NCI-H2029 treated with DMSO at 0.1 percent for 48 hours (cell line): ENCODE results near the gene AP1M1.
A peak's percentile ranks its signal among the peaks of the same experiment; 100 is the strongest.
"Not testable (repeated sequence)": the region's sequence is repeated elsewhere in the genome, so short reads cannot be mapped to it uniquely, and the experiment has no call there.

Experiments
- DNase-seq: peaks from one replicate; lab custom pipeline; 2025; lab: John Stamatoyannopoulos, UW

AP1M1 gene

DNA sequence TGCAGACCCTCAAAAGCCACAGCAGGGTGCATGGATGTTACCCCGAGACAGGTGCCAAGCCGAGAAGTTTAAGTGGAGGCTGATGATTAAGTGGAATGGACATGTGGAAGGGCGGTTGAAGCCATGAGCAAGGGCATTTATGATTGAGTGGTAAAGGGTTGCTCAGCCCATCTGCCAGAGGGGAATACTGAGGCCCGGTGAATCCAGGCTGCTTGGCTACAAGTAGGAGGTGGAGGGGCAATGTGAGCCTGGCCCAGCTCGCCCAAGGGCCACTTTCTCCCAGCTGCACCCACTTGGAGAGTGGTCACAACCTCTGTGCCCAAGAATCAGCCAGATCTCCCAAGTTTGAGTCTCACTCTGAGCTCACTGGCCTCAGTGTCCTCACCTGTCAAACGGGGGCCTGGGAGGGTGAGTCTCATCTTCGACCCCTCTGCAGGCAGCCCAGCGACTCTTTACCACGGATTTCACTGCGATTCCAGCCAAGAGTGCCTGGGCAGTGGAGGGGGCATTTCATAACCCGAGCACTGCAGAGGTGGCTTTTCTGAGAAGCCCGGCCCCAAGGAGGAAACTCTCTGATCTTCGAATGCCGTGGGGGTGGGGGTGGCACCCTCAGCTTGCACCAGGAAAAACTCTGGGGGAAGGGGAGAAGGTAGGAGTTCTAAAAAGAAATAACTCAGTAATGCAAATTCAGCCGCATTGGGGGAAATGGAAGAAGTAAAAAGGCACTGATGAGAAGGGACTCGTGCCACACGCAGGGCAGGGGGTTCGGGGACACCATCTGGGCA, 64.1 kb downstream of the AP1M1 start:
- DNase-seq = no peak

DNA sequence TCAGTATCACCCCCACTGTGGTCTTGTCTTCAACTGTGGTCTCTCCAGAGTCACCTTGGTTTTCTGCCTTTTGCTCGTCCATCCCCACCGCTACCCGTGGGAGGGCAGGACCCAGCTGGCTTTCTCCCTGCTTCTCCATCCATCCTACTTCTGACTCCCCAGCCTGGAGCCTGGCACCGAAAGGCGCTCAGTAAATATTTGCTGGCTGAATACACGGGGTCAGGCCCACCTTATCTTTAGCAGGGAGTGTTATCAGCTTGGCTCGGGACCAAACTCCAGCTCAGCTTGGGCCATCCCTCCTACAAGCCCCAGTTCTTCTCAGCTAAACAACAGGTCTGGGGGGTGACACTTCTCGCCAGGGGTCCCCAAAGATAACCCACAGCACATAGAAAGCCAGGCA, 64.9 kb downstream of the AP1M1 start:
- peak; percentile 19 for DNase-seq

GRCh38 chr19:16263141-16263761, 65.5 kb downstream of the AP1M1 start:
- no peak for DNase-seq

GRCh38 chr19:16265205-16265604, 67.5 kb downstream of the AP1M1 start:
- DNase-seq = no peak

- DNase-seq = no peak
Observed at GRCh38 chr19:16265890-16266585, 68.3 kb downstream of the AP1M1 start.

DNA sequence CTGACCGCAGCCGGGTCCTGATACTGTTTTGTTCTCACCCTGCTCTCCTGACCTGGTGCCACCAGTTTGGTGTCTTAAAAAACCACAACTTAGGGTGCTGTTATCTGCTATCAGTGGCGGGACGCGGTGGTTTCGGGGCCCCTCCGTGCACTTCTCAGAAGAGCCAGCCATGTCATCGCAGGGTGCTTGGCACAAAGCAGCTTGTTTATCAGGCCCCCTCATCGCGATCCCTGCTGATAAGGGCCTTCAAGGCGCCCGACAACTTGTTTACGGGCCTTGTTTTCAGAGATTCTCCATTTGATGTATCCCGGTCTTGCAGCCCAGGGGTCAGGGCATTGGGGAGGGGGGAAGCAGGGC, 68.9 kb downstream of the AP1M1 start:
- DNase-seq = no peak

- DNase-seq = no peak
Observed at GRCh38 chr19:16268676-16269319, 71.1 kb downstream of the AP1M1 start.

DNA sequence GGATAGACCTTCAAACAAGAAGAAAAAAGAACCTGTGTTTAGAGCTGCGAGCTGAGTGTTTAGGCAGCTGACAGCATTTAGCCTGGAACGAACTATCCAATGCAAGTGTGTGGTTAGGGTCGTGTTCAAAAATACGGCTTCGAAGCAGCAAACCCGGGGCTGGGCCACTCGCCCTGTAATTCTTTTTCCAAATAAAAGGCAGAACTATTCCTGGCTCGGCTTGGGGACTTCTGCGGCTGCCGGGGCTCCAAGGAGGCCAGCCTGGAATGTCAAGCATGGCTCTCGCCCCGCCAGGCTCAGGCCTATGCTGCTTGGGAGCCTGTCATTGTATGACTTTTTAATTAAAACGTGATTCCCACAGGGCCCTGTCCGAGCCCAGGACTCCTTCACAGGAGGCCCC, 75.2 kb downstream of the AP1M1 start:
- DNase-seq = no peak

DNA sequence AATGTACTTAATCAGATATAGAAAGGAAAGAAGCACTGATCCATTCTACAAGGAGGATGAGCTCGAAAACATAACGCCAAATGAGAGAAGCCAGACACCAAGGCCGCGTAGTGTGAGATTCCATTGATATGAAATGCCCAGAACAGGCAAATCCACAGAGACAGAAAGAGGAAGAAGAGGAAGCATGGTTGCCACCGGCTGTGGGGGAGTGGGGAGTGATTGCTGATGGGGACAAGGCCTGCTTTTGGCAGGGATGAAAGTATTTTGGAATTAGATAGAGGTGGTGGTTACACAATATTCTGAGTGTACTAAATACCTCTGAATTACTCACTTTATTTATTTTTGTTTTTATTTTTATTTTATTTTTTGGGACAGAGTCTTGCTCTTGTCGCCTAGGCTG, 76.7 kb downstream of the AP1M1 start:
- no peak for DNase-seq

DNA sequence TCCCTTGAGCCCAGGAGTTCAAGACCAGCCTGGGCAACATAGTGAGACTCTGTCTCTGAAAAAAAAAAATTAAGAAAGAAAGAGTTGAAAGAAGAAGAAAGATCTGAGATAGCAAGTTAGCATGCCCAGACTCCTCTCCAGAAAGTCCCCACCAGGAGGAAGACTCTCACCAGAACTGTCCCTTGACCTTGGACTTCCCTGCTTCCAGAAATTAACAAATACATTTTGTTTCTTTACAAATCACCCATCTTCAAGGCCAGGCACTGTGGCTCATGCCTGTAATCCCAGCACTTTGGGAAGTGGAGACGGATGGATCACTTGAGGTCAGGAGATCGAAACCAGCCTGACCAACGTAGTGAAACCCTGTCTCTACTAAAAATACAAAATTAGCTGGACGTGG, 82.6 kb downstream of the AP1M1 start:
- DNase-seq = no peak

DNA sequence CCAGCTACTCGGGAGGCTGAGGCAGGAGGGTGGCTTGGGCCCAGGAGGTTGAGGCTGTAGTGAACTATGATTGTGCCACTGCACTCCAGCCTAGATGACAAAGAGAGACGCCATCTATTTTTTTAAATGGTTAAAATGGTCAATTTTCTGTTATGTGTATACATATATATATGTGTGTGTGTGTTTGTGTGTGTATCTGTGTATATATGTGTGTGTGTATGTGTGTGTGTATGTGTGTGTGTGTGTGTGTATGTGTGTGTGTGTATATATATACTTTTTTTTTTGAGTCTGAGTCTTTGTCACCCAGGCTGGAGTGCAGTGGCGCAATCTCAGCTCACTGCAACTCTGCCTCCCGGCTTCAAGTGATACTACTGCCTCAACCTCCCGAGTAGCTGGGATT, 84.0 kb downstream of the AP1M1 start:
- DNase-seq = no peak

DNA sequence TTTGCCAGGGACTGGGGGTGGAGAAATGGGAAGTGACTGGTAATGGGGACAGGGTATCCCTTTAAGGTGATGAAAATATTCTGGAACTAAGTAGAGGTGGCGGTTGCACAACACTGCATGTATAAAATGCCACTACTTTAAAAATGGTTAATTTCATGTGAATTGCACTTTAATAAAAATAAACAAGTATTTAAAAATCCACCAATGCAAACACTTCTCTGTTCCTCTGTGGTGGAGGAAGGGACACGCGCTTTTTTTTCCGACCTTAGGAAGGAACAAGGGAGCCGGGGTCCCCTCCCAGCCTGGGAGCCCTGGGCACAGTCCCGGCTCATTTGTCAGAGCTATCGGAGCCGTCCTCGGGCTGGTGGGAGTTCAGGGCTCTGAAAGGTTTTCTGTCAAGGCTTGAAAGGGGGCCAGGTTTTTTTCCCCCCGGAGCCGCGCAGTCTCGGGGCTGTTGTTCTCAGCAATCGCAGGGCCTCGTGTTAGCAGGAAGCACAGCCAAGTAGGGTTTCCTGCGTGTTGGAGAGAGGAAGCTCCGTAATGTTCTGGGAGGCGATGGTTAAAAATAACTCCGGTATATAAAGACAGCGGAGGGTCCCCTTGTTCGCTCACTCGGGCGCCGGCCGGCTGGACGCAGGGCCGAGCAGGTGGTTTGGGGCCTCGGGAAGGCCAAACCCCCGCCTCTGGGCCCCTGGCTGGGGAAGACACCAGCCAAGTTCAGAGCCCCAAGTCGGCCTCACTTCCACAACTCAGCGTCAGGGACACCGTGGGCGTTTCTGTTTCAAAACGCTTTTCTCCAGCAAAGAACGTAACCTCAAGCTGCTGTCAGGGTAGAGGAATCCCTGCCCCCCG, 85.7 kb downstream of the AP1M1 start:
- DNase-seq = no peak

DNA sequence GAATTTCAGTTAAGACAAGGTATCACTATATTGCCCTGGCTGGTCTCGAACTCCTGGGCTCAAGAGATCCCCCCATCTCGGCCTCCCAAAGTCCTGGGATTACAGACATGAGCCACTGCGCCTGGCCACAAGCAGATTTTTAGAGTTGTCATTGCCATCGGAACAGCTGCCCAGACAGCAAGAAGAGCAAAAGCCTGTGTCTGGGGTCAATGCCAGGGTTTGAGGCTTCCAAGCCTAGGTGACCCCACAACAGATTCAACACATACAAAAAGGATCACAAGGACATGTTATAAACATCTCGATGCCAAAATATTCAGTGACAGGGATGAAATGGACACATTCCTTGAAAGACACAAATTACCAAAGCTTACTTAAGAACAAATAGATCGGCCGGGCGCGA, 86.8 kb downstream of the AP1M1 start:
- DNase-seq = no peak

- DNase-seq = not testable (repeated sequence)
Observed at GRCh38 chr19:16285079-16285478, 87.4 kb downstream of the AP1M1 start.

DNA sequence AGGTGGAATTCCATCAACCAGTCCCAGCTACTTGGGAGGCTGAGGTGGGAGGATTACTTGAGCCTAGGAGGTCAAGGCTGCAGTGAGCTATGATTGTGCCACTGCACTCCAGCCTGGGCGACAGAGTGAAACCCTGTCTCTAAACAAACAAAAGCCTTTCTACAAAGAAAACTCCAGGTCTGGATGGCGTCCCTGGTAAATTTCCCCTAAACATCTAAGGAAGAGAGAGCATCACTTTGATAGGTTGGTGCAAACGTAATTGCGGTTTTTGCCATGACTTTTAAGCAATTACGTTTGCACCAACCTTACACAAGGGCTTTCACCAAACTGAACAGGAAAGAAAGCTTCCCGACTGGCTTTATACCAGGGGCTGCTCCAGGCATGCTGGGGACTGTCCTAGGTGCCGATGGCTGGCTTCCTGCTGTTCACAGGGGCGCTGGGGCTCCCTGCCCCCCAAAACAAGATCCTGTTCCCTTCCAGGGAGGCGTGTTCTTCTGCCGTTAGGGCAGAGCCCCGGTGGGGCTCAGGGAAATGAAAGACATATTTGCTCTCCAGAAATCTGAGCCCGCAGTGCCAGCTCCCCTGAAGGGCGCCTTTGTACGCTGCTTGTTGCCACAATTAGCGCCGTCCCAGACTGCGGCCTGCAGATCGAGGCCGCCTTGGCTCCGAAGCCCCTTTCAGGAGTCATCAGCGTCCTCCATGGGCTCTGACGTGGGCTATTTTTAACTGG, 88.2 kb downstream of the AP1M1 start:
- DNase-seq = no peak

- DNase-seq = no peak
Observed at GRCh38 chr19:16288544-16288943, 90.8 kb downstream of the AP1M1 start.

DNA sequence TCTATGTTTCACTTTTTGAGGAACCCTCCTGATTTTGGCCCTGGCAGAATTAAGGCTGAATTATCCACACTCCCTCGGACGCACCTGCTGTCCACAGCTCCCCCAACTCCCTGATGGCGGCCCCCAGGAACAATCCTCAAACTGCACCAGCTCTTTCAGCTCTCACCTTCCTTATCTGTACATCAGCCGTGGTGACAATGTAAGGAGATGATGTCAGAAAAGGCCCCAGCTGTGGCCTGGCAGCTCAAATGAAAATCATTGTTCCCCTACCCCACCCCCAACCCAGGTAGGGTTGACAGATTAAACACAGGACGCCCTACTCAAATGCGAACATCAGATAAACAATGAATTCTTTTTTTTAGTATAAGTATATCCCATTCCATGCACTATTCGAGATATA, 91.9 kb downstream of the AP1M1 start:
- DNase-seq = no peak

- DNase-seq = no peak
Observed at GRCh38 chr19:16290692-16291091, 93.0 kb downstream of the AP1M1 start.

DNA sequence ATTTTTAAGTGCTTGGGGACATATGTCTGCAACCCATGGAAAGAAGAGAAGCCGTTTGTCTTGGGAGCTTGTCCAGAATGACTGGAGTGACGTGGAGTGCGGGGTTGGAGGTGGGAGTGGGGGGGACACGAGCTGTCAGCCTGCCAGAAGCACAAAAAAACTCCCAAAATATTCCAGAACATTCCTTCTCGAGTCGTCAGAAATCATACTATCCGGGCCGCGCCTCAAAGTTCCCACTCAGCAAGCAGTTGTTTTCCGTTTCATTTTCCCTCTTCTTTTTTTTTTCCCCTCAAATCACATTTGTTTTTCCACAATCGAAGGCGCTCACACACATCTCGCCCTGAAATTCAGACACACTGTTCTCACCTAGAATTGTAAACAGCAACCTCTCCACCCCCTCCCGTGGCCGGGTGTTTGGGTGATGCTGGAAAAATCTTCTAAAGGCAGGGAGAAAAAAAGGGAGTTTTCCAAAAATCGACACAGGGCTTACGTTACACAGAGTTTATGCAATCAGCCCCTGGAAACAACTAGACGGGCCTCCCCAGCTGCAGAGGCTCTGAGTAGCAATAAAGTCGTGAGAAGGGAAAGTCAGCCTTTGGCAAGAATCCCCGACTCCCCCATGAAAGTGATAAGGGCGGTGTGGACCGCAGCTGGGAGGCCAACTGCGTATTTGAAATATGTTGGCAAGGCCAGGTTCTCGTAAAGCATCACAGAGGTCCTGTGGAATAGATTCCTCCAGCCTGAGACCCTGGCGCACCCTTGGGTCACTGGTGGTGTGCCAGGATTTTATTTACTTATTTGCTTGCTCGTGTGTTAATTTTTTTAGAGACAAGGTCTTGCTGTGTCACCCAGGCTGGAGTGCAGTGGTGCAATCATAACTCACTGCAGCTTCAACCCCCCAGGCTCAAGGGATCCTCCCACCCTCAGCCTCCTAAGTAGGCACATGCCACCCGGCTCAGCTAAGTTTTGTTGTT, 95.7 kb downstream of the AP1M1 start:
- no peak for DNase-seq

DNA sequence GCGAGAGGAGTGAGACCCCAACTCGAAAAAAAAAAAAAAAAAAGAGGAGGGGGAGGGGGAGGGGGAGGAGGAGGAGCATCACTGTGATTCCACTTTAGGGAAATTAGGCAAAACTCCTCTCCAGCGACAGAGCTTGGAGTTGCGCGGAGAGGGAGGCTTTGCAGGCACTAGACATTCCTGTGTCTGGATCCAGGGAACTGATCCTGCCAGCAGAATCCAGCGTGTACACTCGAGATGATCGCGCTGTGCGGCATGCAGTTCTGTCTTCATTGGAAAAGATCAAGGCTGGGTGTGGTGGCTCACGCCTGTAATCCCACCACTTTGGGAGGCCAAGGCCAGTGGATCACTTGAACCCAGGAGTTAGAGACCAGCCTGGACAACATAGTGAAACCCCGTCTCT, 97.3 kb downstream of the AP1M1 start:
- DNase-seq = no peak
